Coronary artery (tissue), 2 donors: ENCODE results near the gene GALNTL6.

Experiments
- DNase-seq: peaks from one replicate; pipeline ENCODE4 v3.0.0-alpha.2; 2017; ENCODE audit warnings: low spot score
- H3K27ac ChIP-seq, 2 donors: fragments of 200-600 bp; sonication (generic); one replicate each; pipeline ENCODE4 v1.5.1; 2016 to 2019
- H3K4me3 ChIP-seq: fragments of 200-600 bp; sonication (generic); 2 replicates; pipeline ENCODE4 v1.5.1; 2016; ENCODE audit warnings: mild to moderate bottlenecking, moderate library complexity
- CTCF ChIP-seq: fragments of 200-600 bp; sonication (generic); IDR thresholded peaks from one replicate; pipeline ENCODE4 v1.5.1; 2019; ENCODE audit warnings: antibody characterized with exemption

The GALNTL6 gene

GRCh38 chr4:172553216-172553615 lies 740.0 kb downstream of the GALNTL6 start:
- TF ChIP-seq CTCF: no peak
- Histone ChIP-seq H3K4me3 (no peak overlapping the region), H3K27ac (no peak overlapping the region)
- DNase-seq: no peak

- H3K27ac ChIP-seq: no peak overlapping the region
- DNase-seq: no peak
- H3K4me3 ChIP-seq: no peak overlapping the region
- no peak for TF ChIP-seq CTCF
Observed at GRCh38 chr4:172554588-172554987, 741.4 kb downstream of the GALNTL6 start.

GRCh38 chr4:172555725-172556124 lies 742.5 kb downstream of the GALNTL6 start:
- no peak overlapping the region for H3K27ac ChIP-seq
- TF ChIP-seq CTCF: no peak
- DNase-seq: no peak
- H3K4me3 ChIP-seq: no peak overlapping the region

- Histone ChIP-seq H3K27ac (no peak overlapping the region), H3K4me3 (no peak overlapping the region)
- DNase-seq: no peak
- TF ChIP-seq CTCF: no peak
Observed at GRCh38 chr4:172573899-172574298, 760.7 kb downstream of the GALNTL6 start.

GRCh38 chr4:172578712-172579111 lies 765.5 kb downstream of the GALNTL6 start:
- H3K4me3 ChIP-seq: no peak overlapping the region
- no peak overlapping the region for H3K27ac ChIP-seq
- TF ChIP-seq CTCF: no peak
- DNase-seq: no peak

GRCh38 chr4:172584816-172585215 lies 771.6 kb downstream of the GALNTL6 start:
- Histone ChIP-seq H3K4me3 (no peak overlapping the region), H3K27ac (no peak overlapping the region)
- no peak for TF ChIP-seq CTCF
- DNase-seq: no peak

- DNase-seq: no peak
- no peak for TF ChIP-seq CTCF
- Histone ChIP-seq H3K27ac (no peak overlapping the region), H3K4me3 (no peak overlapping the region)
Observed at GRCh38 chr4:172596206-172596605, 783.0 kb downstream of the GALNTL6 start.
